ENCODE measurements around the gene MON1A. TPM values are rescaled to one million over a fixed set of nuclear protein-coding genes. Genes with fewer than 3 reads are reported as not detected.
A peak's percentile ranks its signal among the peaks of the same experiment; 100 is the strongest.
"Not testable (repeated sequence)": the region's sequence is repeated elsewhere in the genome, so short reads cannot be mapped to it uniquely, and the experiment has no call there.

The MON1A gene
- total RNA-seq, 1 donor from 2014 or later = 7.7 TPM

DNA sequence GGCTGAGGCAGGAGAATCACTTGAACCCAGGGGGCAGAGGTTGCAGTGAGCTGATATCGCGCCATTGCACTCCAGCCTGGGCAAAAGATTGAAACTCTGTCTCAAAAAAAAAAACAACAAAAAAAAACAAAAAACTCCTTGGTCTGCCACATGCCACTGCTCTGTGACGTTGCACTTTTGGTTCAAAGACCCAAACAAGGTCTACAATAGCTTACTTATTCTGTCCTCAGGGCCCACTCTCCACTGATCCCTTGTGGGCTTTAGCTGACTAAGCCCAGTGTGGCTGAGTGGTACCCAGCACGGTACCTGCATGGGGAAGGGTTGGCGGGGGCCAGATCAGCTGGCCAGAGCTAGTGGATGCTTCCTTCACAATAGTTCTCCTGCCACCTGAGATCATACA, 1.8 kb downstream of the MON1A start:
- intact Hi-C loops (cut with DNase I) = no loop called here
- DNase-seq (ENCODE audit: missing footprints) (no peak), ATAC-seq (no peak)

DNA sequence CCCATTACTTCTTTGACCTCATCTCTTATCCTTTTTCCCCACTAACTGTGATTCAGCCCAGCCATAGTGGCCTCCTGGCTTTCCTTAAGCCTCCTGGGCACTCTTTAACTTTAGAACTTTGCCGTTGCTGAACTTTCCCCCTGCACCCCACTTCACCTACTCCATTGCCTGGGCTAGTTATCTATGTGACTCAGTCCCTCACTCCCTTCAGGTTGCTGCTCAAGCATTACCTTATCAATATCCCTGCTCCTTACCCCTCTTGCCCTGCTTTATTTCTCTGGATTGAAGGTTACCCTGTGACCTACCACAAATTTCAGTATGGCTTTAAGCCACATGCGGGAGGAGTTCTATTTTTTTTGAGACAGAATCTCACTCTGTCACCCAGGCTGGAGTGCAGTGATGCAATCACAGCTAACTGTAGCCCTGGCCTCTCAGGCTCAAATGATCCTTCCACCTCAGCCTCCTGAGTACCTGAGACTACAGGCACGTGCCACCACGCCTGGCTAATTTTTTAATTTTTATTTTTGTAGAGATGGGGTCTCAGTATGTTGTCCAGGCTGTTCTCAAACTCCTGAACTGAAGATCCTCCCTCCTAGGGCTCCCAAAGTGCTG, 3.4 kb downstream of the MON1A start:
- ATAC-seq (no peak), DNase-seq (ENCODE audit: missing footprints) (no peak)
- intact Hi-C loops (cut with DNase I) = no loop called here

GRCh38 chr3:49925485-49925884, 4.1 kb downstream of the MON1A start:
- intact Hi-C loops (cut with DNase I) = no loop called here
- DNase-seq (ENCODE audit: missing footprints) (no peak), ATAC-seq (no peak)

DNA sequence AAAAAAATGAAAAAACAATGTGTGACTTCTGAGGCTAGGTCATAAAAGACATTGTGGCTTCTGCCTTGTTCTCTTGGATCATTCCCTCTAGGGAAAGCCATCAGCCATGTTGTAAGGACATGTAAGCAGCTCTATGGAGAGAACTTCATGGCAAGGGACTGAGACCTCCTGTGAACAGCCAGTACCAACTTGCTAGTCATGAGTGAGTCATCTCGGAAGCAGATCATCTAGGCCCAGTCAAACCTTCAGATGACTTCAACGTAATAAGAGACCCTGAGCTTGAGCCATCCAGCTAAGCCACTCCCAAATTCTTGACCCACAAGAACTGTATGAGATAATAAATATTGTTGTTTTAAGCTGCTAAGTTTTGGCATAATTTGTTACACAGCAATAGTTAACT, 4.9 kb downstream of the MON1A start:
- ATAC-seq (no peak), DNase-seq (ENCODE audit: missing footprints) (no peak)
- intact Hi-C loops (cut with DNase I) = no loop called here

GRCh38 chr3:49917806-49918590, 11.6 kb downstream of the MON1A start:
- ATAC-seq; DNase-seq (ENCODE audit: missing footprints); intact Hi-C loops (cut with DNase I): not testable (repeated sequence)

- DNase-seq (ENCODE audit: missing footprints) = no peak
- intact Hi-C loops (cut with DNase I) = no loop called here
- ATAC-seq = no peak
Measured at GRCh38 chr3:49916686-49917085, 12.9 kb downstream of the MON1A start.

DNA sequence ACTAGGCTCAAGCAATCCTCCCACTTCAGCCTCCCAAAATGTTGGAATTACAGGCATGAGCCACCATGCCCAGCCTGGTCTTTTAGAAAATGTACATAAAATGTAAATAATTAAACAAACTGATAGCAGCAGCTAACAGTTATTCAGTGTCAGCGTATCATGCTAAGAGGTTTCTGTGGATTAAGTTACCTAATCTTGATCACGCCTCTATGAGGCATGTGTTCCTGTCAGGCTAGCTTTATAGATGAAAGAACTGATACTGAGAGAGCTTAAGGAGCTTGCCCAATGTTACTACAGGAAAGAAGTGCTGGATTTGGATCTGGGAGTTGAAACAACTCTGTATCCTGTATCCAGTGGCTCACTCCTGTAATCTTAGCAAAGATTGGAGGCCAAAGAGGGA, 14.7 kb downstream of the MON1A start:
- ATAC-seq (no peak), DNase-seq (ENCODE audit: missing footprints) (no peak)
- intact Hi-C loops (cut with DNase I) = no loop called here

- intact Hi-C loops (cut with DNase I) = no loop called here
- DNase-seq (ENCODE audit: missing footprints) = no peak
- ATAC-seq = no peak
Measured at GRCh38 chr3:49912881-49913281, 16.7 kb downstream of the MON1A start.

- intact Hi-C loops (cut with DNase I) = no loop called here
- no peak for ATAC-seq
- DNase-seq (ENCODE audit: missing footprints) = no peak
Measured at GRCh38 chr3:49911611-49912010, 18.0 kb downstream of the MON1A start.

GRCh38 chr3:49911124-49911420, 18.5 kb downstream of the MON1A start:
- DNase-seq (ENCODE audit: missing footprints) (peak; percentile 4), ATAC-seq (no peak)
- intact Hi-C loops (cut with DNase I) = no loop called here

- no peak for ATAC-seq
- intact Hi-C loops (cut with DNase I) = no loop called here
Measured at GRCh38 chr3:49910409-49911123, 19.0 kb downstream of the MON1A start.

DNA sequence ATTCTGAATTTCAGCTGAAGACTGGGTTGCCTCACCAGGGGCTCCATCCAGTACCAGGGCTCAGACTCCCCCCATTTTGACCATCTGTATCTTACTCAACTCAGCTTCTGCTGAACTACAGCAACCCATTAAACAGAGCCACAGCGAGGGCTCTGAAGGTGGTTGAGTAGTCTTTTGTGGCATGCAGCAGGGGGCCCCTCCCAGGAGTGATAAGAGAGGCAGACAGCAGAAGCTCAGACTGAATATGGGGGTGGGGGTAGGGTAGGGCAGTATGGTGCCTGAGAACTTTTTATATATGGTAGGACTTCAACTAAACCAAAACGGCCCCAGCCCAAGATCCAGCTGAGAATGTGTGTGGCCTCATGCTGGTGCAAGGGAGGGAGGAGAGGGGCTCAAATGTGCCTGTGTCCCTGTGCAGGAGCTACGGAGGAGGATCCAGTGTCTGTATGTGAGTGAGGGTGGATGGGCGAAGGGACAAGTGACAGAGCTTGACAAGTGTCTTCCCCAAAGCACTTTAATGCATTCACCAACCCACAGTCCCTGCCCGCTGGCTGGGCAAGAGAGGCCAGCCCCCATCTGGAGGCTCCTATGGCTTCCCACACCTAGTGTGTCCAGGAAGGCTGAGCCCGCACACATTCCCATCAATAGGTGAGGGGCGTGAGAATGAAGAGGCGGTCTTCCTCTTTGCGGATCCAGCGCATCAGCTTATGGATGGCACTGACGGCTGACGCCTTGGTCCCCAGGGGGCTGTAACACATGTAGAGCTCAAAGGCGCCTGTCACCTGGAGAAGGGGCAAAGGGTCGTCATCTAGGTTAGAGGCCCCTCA, 21.0 kb downstream of the MON1A start:
- DNase-seq (ENCODE audit: missing footprints) = peak; percentile 0
- intact Hi-C loops (cut with DNase I) = no loop called here
- no peak for ATAC-seq

More at GRCh38 chr3:49910409-49911123, 19.0 kb downstream of the MON1A start:
- peak; percentile 45 for DNase-seq (ENCODE audit: missing footprints)

DNA sequence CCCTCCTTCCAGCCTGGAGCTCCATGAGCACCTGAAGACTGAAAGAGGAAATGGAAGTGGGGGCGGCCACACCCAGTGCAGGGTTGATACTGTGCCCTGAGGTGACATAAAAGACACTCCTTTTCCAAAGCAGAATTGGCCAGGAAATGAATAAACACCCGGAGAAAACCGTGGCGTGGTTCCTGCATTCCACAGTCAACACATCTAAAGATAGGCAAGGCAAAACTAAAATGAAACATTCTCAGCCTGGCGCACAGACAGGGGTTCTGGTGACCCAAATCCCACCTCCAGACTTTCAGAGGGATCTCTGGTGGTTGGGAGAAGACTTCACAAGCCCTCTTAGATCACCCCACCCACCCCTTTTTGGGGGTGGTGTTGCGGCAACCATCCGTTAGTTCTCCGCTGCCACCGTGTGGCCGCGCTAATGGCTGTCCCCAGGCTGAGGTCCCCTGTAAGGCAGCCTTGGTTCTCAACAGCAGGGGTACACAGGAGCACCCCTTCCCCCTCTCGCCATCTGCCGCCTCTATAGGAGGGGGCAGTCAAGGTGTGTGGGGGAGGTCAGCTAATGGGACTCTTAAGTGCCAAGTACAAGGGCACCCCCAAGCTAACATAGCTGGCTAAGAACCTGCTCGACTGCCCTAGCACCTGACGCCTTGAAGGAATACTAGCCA, 23.4 kb downstream of the MON1A start:
- intact Hi-C loops (cut with DNase I) = loop anchor here (1.0 to 2.0 kb wide), 2 partner anchors 65 to 104 kb away; no protein-coding TSS in a partner anchor
- DNase-seq (ENCODE audit: missing footprints) (peak; percentile 74), ATAC-seq (peak; percentile 57)

GRCh38 chr3:49904448-49904847, 25.2 kb downstream of the MON1A start:
- intact Hi-C loops (cut with DNase I); ATAC-seq; DNase-seq (ENCODE audit: missing footprints): not testable (repeated sequence)

DNA sequence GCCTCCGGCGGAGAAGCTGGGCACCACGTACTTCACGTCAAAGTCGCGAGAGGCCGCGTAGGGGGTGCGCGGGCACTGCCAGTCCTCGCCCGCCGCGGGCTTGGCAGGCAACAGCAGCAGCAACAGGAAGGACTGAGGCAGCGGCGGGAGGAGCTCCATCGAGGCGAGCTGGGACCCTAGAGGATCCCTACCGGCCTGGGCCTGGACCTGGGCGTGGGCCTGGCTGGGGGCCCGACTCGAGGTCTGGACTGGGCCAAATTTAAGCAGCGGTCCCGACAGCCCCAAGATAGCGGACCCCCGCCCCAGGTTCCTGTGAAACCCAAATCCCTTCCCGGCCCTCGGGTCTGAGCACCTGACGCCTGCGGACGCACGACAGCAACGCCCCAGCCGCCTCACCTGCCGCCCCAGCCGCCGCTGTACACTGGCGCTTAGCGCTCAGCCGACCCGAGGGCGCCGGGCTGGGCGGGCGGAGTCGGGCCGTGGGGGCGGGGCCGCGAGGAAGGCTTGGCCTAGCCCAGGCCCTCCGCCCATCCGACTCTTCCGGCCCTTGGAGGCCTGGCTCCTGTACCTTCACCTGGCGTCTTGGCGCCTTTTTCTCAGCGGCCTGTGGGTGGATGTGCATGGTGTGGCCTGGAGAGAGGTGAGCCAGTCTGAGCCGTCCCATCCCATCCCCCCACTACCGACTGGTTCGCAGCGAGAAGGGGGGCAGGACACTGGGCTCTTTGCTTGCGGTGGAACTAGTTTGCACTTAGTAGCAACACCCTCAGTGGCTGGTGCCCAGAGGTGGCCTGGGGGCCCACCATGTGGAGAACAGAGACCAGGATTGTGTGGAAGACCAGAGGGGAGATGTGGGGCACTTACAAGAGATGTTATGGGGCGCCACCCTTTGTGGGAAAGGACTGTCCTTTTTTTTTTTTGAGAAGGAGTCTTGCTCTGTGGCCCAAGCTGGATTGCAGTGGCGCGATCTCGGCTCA, 25.9 kb downstream of the MON1A start, which contains the start of gene MST1R:
MST1R (minus strand) TSS at position 423 of the 974 bp plus-strand sequence; CDS start at position 159, 264 bp downstream.
- DNase-seq (ENCODE audit: missing footprints) (peak; percentile 89), ATAC-seq (peak; percentile 86)
- intact Hi-C loops (cut with DNase I) = no loop called here

DNA sequence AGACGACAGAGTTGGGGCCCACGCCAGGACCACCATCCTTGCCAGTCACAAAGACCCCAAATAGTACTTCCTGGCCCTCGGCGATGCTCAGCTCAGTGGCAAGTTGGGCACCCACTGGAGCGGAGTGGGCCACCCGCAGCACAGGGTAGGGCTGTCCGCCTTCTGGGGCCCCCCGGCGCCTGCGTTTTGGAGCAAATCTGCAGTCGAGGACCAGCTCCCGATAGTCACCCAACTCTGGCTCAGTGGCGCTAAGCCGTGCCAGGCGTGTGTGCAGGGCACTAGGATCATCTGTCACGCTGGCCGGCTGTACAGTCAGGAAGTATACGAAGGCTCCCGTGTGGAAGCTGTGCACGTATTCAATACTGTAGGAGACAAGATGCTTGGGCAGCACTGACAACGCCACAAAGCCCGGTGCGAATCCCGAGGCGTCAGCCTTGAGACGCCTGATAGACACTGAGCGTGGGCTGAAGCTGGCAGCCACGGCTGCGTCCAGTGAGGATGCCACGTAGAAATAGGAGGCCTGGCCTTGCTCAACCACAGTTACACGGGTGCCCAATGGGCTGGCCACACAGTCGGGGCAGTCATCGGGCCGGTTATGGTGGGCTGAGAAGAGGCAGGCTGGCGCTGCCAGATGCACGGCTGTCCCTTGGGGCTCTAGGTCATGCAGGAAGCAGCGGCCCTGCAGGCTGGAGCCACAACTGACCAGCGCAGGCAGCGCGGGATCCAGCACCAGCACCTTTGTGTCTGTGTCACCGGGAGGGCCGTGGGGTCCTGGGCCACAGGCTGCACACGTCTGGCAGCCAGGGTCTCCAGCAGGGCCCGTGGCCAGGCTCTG, 26.9 kb downstream of the MON1A start:
- DNase-seq (ENCODE audit: missing footprints) (no peak), ATAC-seq (no peak)
- intact Hi-C loops (cut with DNase I) = no loop called here
